ENCODE data around the gene SIGLEC7.
"Not testable (repeated sequence)": the region's sequence is repeated elsewhere in the genome, so short reads cannot be mapped to it uniquely, and the experiment has no call there.

Gene SIGLEC7

GRCh38 chr19:51141181-51141580 is 920 bp upstream of the SIGLEC7 start:
- no peak for DNase-seq

GRCh38 chr19:51142809-51143475 is 841 bp downstream of the SIGLEC7 start:
- not testable (repeated sequence) for DNase-seq

GRCh38 chr19:51143486-51143885 is 1.4 kb downstream of the SIGLEC7 start:
- DNase-seq = no peak

GRCh38 chr19:51144482-51145045 is 2.5 kb downstream of the SIGLEC7 start:
- DNase-seq = no peak

- DNase-seq = no peak
Observed at GRCh38 chr19:51145916-51146493, 3.9 kb downstream of the SIGLEC7 start.

GRCh38 chr19:51146751-51147150 is 4.7 kb downstream of the SIGLEC7 start:
- DNase-seq = no peak

GRCh38 chr19:51147663-51148062 is 5.6 kb downstream of the SIGLEC7 start:
- DNase-seq = no peak

GRCh38 chr19:51148580-51148979 is 6.5 kb downstream of the SIGLEC7 start:
- DNase-seq = no peak

GRCh38 chr19:51150627-51151026 is 8.5 kb downstream of the SIGLEC7 start:
- DNase-seq = no peak

- no peak for DNase-seq
Observed at GRCh38 chr19:51156710-51157109, 14.6 kb downstream of the SIGLEC7 start.

- DNase-seq = no peak
Observed at GRCh38 chr19:51157265-51157664, 15.2 kb downstream of the SIGLEC7 start.

- DNase-seq = peak; percentile 42
Observed at GRCh38 chr19:51158474-51159129, 16.5 kb downstream of the SIGLEC7 start.

GRCh38 chr19:51159656-51160055 is 17.6 kb downstream of the SIGLEC7 start:
- no peak for DNase-seq

GRCh38 chr19:51161266-51161665 is 19.2 kb downstream of the SIGLEC7 start:
- DNase-seq = no peak

- DNase-seq = no peak
Observed at GRCh38 chr19:51161867-51162496, 19.9 kb downstream of the SIGLEC7 start.

- no peak for DNase-seq
Observed at GRCh38 chr19:51163257-51163656, 21.2 kb downstream of the SIGLEC7 start.

- DNase-seq = no peak
Observed at GRCh38 chr19:51164215-51164614, 22.1 kb downstream of the SIGLEC7 start.

- DNase-seq = no peak
Observed at GRCh38 chr19:51166846-51167490, 24.9 kb downstream of the SIGLEC7 start.

GRCh38 chr19:51168564-51169282 is 26.6 kb downstream of the SIGLEC7 start:
- DNase-seq = no peak

- DNase-seq = peak; percentile 65
Observed at GRCh38 chr19:51169283-51169918, 27.3 kb downstream of the SIGLEC7 start.

GRCh38 chr19:51172223-51172622 is 30.1 kb downstream of the SIGLEC7 start:
- DNase-seq = no peak

GRCh38 chr19:51173681-51174080 is 31.6 kb downstream of the SIGLEC7 start:
- DNase-seq = no peak
